ENCODE data around the gene ATRIP.
A peak's percentile ranks its signal among the peaks of the same experiment; 100 is the strongest.

ATRIP gene

DNA sequence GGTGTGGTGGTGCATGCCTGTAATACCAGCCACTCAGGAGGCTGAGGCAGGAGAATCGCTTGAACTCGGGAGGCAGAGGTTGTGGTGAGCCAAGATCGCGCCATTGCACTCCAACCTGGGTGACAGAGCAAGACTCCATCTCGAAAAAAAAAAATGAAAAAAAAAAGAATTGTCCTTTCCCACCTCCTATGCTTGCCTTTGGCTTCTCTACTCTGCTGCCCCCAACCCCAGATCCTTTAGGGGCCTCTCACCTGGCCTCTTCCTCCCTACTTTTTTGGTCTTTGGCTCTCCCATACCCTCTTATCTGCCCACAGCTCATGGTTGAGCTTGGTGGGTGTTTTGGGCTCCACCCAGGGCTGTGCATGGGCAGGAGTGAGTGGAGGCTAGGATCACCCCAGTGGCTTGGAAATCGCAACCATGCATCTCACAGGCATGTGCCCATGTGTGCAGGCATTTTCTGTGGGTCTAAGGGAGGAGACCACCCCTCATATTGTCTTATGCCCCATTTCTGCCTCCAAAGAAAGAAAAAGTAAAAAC lies 59.5 kb downstream of the ATRIP start:
- DNase-seq: no peak

DNA sequence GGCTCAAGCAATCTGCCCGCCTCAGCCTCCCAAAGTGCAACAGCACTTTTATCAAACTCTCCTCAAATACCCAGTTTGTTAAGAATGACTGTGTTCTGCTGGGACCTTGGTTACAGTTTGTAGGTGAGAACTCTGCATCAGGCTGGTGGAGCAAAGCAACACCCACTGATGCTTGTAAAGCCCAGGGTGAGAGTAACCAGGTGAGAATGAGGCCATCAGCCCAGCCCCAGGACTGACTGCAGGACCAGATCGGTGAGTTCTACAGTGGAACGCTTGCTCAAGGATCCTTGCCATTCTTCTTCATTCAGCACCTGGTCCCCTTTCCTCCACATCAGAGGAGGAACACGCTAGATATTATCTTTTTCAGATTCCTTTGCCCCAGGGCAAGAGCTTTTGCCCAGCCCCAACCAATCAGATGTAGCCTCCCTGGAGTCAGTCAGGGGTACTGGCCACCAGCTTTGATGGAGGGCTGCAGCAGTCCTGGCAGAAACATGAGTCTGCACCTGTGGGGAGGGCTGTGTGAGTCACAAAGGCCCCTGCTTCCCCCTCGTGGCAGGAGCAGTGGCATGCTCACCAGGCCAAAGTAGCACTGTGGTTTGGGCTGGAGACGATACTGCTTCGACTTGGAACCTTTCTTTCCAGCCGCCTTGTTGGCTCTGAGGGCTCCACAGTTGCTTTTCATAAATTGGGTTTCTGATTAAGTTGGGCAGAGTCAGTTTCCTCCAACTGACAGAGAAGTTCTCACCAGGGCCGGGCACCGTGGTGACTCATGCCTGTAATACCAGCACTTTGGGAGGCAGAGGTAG lies 60.9 kb downstream of the ATRIP start:
- DNase-seq: peak; percentile 26 to 64 (median 46)

GRCh38 chr3:48511551-48511950 lies 65.0 kb downstream of the ATRIP start:
- DNase-seq: no peak

DNA sequence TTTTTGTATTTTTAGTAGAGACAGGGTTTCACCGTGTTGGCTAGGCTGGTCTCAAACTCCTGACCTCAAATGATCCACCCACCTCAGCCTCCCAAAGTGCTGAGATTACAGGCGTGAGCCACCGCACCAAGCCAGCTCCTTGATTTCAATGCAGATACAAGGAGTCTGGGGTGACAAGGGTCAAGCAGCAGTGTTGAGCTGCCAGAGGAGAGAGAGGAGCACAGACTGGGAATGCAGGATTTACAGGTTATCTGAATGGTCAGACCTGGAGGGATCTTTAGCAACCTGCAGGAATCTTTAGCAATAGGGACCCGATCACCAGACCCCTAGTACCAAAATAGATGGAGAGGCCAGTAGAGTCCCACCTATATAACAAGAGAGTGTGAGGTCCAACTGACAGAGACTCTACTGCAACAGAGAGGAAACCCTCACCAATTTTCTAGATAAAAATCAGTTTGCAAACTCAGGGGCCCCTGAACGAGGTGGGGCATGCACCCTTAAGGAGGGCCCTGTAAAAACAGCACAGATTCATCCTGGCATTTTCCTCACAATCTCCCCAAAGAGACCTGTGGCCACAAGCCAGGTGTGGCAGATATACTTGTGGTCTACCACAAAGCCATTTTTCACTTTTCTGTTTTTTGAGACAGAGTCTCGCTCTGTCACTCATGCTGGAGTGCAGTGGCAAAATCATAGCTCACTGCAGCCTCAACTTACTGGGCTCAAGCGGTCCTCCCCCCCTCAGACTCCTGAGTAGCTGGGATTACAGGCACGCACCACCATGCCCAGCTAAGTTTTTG lies 68.1 kb downstream of the ATRIP start:
- no peak for DNase-seq

Data from activated CD4-positive, CD25-positive, alpha-beta regulatory T cell (primary cell).